Activated T-cell treated with anti-CD3 and anti-CD28 coated beads for 48 hours (primary cell): Measurements from ENCODE around the gene PDE8B.

Source experiments
- DNase-seq: peaks from one replicate; pipeline ENCODE4 v3.0.0-alpha.2; 2020; ENCODE audit warnings: low read depth

Gene PDE8B

GRCh38 chr5:77210091-77210963, at the start of gene PDE8B:
Gene PDE8B, plus strand, starts transcription at chr5:77210680. Its CDS starts 246 bp downstream, at chr5:77210926.
- peak; percentile 9 for DNase-seq

GRCh38 chr5:77163453-77163852, 47.0 kb upstream of the PDE8B start:
- no peak for DNase-seq

- no peak for DNase-seq
Measured at GRCh38 chr5:77167063-77167462, 43.4 kb upstream of the PDE8B start.

GRCh38 chr5:77167695-77168121, 42.8 kb upstream of the PDE8B start:
- DNase-seq: no peak

- no peak for DNase-seq
Measured at GRCh38 chr5:77168161-77168878, 42.2 kb upstream of the PDE8B start.

GRCh38 chr5:77168879-77169244, 41.6 kb upstream of the PDE8B start:
- no peak for DNase-seq

GRCh38 chr5:77170196-77170890, 40.1 kb upstream of the PDE8B start:
- DNase-seq: no peak

- no peak for DNase-seq
Measured at GRCh38 chr5:77171141-77171910, 39.2 kb upstream of the PDE8B start.

GRCh38 chr5:77172713-77173328, 37.7 kb upstream of the PDE8B start:
- no peak for DNase-seq

- no peak for DNase-seq
Measured at GRCh38 chr5:77174526-77174925, 36.0 kb upstream of the PDE8B start.

GRCh38 chr5:77175231-77175630, 35.2 kb upstream of the PDE8B start:
- DNase-seq: no peak

GRCh38 chr5:77176429-77176828, 34.1 kb upstream of the PDE8B start:
- no peak for DNase-seq

- DNase-seq: no peak
Measured at GRCh38 chr5:77177576-77177975, 32.9 kb upstream of the PDE8B start.

GRCh38 chr5:77180167-77181081, 30.1 kb upstream of the PDE8B start:
- no peak for DNase-seq

GRCh38 chr5:77181173-77181572, 29.3 kb upstream of the PDE8B start:
- DNase-seq: no peak

GRCh38 chr5:77181596-77182304, 28.7 kb upstream of the PDE8B start:
- no peak for DNase-seq

GRCh38 chr5:77182367-77182766, 28.1 kb upstream of the PDE8B start:
- no peak for DNase-seq

- DNase-seq: no peak
Measured at GRCh38 chr5:77186652-77187370, 23.7 kb upstream of the PDE8B start.

GRCh38 chr5:77189421-77189820, 21.1 kb upstream of the PDE8B start:
- no peak for DNase-seq
